Endothelial cell of umbilical vein (primary cell): ENCODE results near the gene KLK8. TPM values are rescaled to one million over a fixed set of nuclear protein-coding genes. Genes with fewer than 3 reads are reported as not detected.

Source experiments
- BruUV-seq: library from RNA; stranded (reverse); fragments of 400-500 nt; replicated peaks from 2 replicates; lab custom pipeline; 2021; lab: Mats Ljungman, UMichigan
- CTCF ChIA-PET: fragments of 300-600, 350-600 bp; sonication (Branson Sonifier 250); formaldehyde crosslinking; loops from one replicate; lab custom pipeline; 2021; ENCODE audit warnings: antibody characterized with exemption, inconsistent platforms; lab: Charles Lee
- POLR2A ChIA-PET: fragments of 300-600, 350-600 bp; sonication (Branson Sonifier 250); formaldehyde crosslinking; loops from one replicate; lab custom pipeline; 2021; ENCODE audit warnings: antibody characterized with exemption, inconsistent platforms; lab: Charles Lee
- DNase-seq: peaks from one replicate; pipeline ENCODE4 v3.0.0-alpha.2; 2011; ENCODE audit warnings: low read depth, low spot score
- FAIRE-seq: peaks from 2 replicates; lab custom pipeline; 2011; peaks lifted over from hg19 to GRCh38; lab: Jason Lieb, UNC
- H2AFZ ChIP-seq: 2 replicates; pipeline ENCODE4 v1.6.0; 2012; ENCODE audit warnings: low read depth, low read length, control low read depth, inconsistent platforms
- H3K27ac ChIP-seq: 2 replicates; pipeline ENCODE4 v1.5.1; 2011; ENCODE audit warnings: low read depth, mild to moderate bottlenecking, control low read depth, low read length, moderate library complexity; ENCODE audit not compliant: insufficient read depth
- H3K27me3 ChIP-seq, 2 experiments: 2 replicates each; pipeline versions ENCODE4 v1.6.0 to v1.6.1; 2011; ENCODE audit warnings: low read length in 2 of 2, mixed read lengths in 1 of 2; ENCODE audit not compliant: control insufficient read depth in 2 of 2, insufficient read depth in 2 of 2
- H3K36me3 ChIP-seq, 2 experiments: 2 replicates in 1 of 2; 3 replicates in 1 of 2; pipeline ENCODE4 v1.5.1; 2011; ENCODE audit warnings: low read length in 2 of 2, mild to moderate bottlenecking in 1 of 2, moderate library complexity in 1 of 2; ENCODE audit not compliant: control insufficient read depth in 2 of 2, insufficient read depth in 2 of 2; ENCODE audit errors: extremely low read depth in 1 of 2
- H3K4me1 ChIP-seq: 3 replicates; pipeline ENCODE4 v1.5.1; 2011; ENCODE audit warnings: mild to moderate bottlenecking, low read length; ENCODE audit not compliant: control insufficient read depth, insufficient read depth; ENCODE audit errors: extremely low read depth
- H3K4me2 ChIP-seq: 2 replicates; pipeline ENCODE4 v1.6.1; 2011; ENCODE audit warnings: low read length, control low read depth, mixed read lengths; ENCODE audit not compliant: insufficient read depth
- H3K4me3 ChIP-seq, 3 experiments: fragments of 200-600 bp in 1 of 3; sonication (generic), shearing (Covaris generic) in 1 of 3; replicated peaks in 1 of 3; 2 replicates each; pipeline ENCODE4 v1.5.1; 2011 to 2016; ENCODE audit warnings: control low read depth in 3 of 3, low read length in 3 of 3, mild to moderate bottlenecking in 2 of 3, inconsistent platforms in 1 of 3, low read depth in 1 of 3, moderate library complexity in 1 of 3; ENCODE audit not compliant: insufficient read depth in 1 of 3
- H3K79me2 ChIP-seq: 2 replicates; pipeline ENCODE4 v1.6.0; 2012; ENCODE audit warnings: low read length, inconsistent platforms; ENCODE audit not compliant: control insufficient read depth, insufficient read depth
- H3K9ac ChIP-seq: replicated peaks from 2 replicates; pipeline ENCODE3; 2011; ENCODE audit warnings: low read length, control low read depth; ENCODE audit not compliant: insufficient read depth; ENCODE audit errors: extremely low read depth
- H3K9me1 ChIP-seq: replicated peaks from 3 replicates; pipeline ENCODE4 v1.6.0; 2011; ENCODE audit warnings: mild to moderate bottlenecking, low read length; ENCODE audit not compliant: control insufficient read depth, insufficient read depth; ENCODE audit errors: extremely low read depth
- H3K9me3 ChIP-seq: replicated peaks from 2 replicates; pipeline ENCODE4 v1.5.1; 2012; ENCODE audit warnings: low read length, inconsistent platforms; ENCODE audit not compliant: control insufficient read depth, insufficient read depth
- H4K20me1 ChIP-seq: replicated peaks from 2 replicates; pipeline ENCODE3; 2011; ENCODE audit warnings: mild to moderate bottlenecking, low read length; ENCODE audit not compliant: control insufficient read depth, insufficient read depth; ENCODE audit errors: extremely low read depth
- CTCF ChIP-seq, 2 donors: IDR thresholded peaks; 1 replicate in 1 of 2; 2 replicates in 1 of 2; pipeline ENCODE4 v1.5.1; 2011; ENCODE audit warnings: low read length in 2 of 2, mild to moderate bottlenecking in 2 of 2, moderate library complexity in 2 of 2, control low read depth in 1 of 2, inconsistent platforms in 1 of 2, low read depth in 1 of 2; ENCODE audit not compliant: insufficient read depth in 1 of 2; ENCODE audit errors: extremely low read depth in 1 of 2
- EZH2 ChIP-seq: IDR thresholded peaks from 2 replicates; pipeline ENCODE4 v1.6.1; 2012; ENCODE audit warnings: borderline replicate concordance, low read depth, mild to moderate bottlenecking, moderate library complexity, low read length, inconsistent platforms; ENCODE audit not compliant: severe bottlenecking
- GATA2 ChIP-seq: IDR thresholded peaks from 2 replicates; pipeline ENCODE4 v1.7.0; 2011; ENCODE audit warnings: low read depth, mild to moderate bottlenecking, moderate library complexity, mixed read lengths, low read length; ENCODE audit not compliant: insufficient read length, insufficient read depth
- JUN ChIP-seq: IDR thresholded peaks from 2 replicates; pipeline ENCODE4 v1.6.1; 2011; ENCODE audit warnings: borderline replicate concordance, low read depth; ENCODE audit not compliant: insufficient read length, insufficient read depth
- MAX ChIP-seq: IDR thresholded peaks from 2 replicates; pipeline ENCODE4 v1.6.1; 2011; ENCODE audit not compliant: insufficient read depth, insufficient read length
- MYC ChIP-seq: IDR thresholded peaks from one replicate; pipeline ENCODE4 v1.6.1; 2011; ENCODE audit warnings: mild to moderate bottlenecking, low read depth, low read length
- POLR2AphosphoS5 ChIP-seq: IDR thresholded peaks from 2 replicates; pipeline ENCODE4 v1.6.1; 2012; ENCODE audit warnings: low read depth, mild to moderate bottlenecking, control low read depth, low read length, moderate library complexity; ENCODE audit not compliant: insufficient read depth
- dilution Hi-C: fragments of 300-500 bp; cut with MboI; formaldehyde crosslinking; loops from one replicate; pipeline ENCODE4 v1.15.0; 2019; ENCODE audit warnings: low sequenced_read_pairs; ENCODE audit not compliant: extremely low pct_ligation_motif_present
- intact Hi-C: fragments of 100-400 bp; cut with micrococcal nuclease; formaldehyde crosslinking; loops from one replicate; pipeline ENCODE4 v1.10.0; 2022
- polyA plus RNA-seq, 4 experiments: library from polyadenylated mRNA; depleted of rRNA in 3 of 4; stranded (reverse) in 3 of 4; unstranded in 1 of 4; fragments of >200 nt; gene quantifications; 2 replicates each; pipeline versions ENCODE4 v1.2.1 to v1.2.3, GENCODE V29; 2011 to 2012; ENCODE audit warnings: missing spikeins in 1 of 4
- total RNA-seq: library from RNA; stranded (reverse); gene quantifications from 2 replicates; pipeline ENCODE4 v1.2.3, GENCODE V29; 2021

The KLK8 gene
- total and polyA plus RNA-seq, 2 donors (not counting 3 experiments of a cell fraction or from before 2014, with no cell fraction given) = not detected

DNA sequence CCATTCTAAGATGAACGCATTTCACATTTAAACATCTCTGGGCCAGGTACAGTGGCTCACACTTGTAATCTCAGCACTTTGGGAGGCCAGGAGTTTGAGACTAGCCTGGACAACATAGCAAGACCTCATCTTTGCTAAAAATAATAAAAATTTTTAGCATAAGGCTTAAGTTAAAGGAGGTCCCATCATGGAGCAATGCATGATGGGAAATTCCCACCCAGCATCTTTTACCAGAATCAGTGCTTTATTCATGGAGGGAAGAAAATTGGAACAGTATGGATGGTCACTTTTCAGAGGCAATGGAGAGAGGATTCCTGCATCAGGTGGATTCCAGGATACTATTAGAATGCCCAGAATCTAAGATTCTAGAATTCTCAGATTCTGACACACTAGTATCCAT, 3.8 kb upstream of the KLK8 start:
- ChIA-PET CTCF (no interaction called here), POLR2A (no interaction called here)
- Histone ChIP-seq H3K27me3 (no peaks in the 10 kb centered on the region), H3K27ac (no peak overlapping the region), H3K9ac (no peak overlapping the region), H2AFZ (no peak overlapping the region), H3K9me1 (no peaks in the 10 kb centered on the region), H3K4me1 (no peaks in the 10 kb centered on the region), H3K4me2 (no peak overlapping the region), H3K36me3 (no peaks in the 10 kb centered on the region), H3K79me2 (no peaks in the 10 kb centered on the region), H3K4me3 (no peak overlapping the region), H3K9me3 (no peaks in the 10 kb centered on the region), H4K20me1 (no peaks in the 10 kb centered on the region)
- intact Hi-C loops = no loop called here
- dilution Hi-C loops = no loop called here
- no peak for FAIRE-seq
- DNase-seq = no peak
- BruUV-seq = no TSS peak
- TF ChIP-seq GATA2 = no peak
- TF ChIP-seq MAX = no peak
- no peak for TF ChIP-seq JUN
- no peak for TF ChIP-seq MYC
- TF ChIP-seq POLR2AphosphoS5 = no peak
- TF ChIP-seq EZH2 = no peak
- TF ChIP-seq CTCF (IDR thresholded peaks at IDR 0.05; ENCODE audit: extremely low read depth in 1 of 2, insufficient read depth in 1 of 2, low read depth in 1 of 2, low read length in 2 of 2) = no peak
